ENCODE results near the gene WWTR1.

DNA sequence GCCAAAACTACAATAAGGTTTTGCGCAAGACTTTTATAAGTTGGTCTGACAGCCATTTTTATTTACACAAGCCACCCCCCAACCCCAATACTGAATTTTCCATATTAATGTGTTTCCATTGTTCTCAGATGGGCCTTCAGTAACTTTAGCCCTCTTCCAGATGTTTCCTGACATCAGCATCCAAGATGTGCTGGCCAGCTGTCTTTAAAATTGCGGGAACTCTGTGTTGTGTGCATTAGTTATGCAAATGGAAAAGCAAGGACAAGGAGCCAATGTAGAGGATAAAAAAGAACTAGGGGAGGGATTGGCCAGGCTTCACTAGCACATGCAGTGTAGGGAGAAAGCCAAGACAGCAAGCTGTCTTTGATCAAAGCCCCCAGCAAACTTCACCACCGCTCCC lies 49.1 kb upstream of the WWTR1 start:
- TF ChIP-seq, protein P1, sequence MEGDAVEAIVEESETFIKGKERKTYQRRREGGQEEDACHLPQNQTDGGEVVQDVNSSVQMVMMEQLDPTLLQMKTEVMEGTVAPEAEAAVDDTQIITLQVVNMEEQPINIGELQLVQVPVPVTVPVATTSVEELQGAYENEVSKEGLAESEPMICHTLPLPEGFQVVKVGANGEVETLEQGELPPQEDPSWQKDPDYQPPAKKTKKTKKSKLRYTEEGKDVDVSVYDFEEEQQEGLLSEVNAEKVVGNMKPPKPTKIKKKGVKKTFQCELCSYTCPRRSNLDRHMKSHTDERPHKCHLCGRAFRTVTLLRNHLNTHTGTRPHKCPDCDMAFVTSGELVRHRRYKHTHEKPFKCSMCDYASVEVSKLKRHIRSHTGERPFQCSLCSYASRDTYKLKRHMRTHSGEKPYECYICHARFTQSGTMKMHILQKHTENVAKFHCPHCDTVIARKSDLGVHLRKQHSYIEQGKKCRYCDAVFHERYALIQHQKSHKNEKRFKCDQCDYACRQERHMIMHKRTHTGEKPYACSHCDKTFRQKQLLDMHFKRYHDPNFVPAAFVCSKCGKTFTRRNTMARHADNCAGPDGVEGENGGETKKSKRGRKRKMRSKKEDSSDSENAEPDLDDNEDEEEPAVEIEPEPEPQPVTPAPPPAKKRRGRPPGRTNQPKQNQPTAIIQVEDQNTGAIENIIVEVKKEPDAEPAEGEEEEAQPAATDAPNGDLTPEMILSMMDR (conservative IDR thresholded peaks at IDR 0.05 in 1 of 2, IDR thresholded peaks at IDR 0.05 in 1 of 2; ENCODE audit: extremely low read depth in 1 of 2, insufficient read depth in 1 of 2, low read depth in 1 of 2, low read length in 2 of 2) = no peak
- no peak for TF ChIP-seq EZH2 (IDR thresholded peaks at IDR 0.05; ENCODE audit: borderline replicate concordance, low read length)

Data from mammary epithelial cell (primary cell).